ENCODE measurements around the gene TUBB4A.

DNA sequence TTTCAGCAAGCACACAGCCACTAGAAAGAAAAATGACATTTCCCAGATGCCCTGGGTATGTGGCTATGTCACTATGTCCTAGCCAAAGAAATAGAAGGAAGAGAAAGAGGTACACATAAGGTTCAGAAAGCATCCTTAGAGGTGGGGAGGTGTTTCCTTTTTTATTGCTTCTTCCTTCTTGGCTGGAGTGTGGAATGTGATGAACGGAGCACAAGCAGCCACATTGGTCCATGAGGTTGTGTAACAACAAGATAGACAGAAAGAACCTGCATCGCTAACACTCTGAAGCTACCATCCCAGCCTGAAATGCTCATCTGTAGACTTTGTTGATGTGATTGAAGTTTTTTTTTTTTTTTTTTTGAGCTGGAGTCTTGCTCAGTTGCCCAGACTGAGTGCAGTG, 49.2 kb downstream of the TUBB4A start:
- TF ChIP-seq, protein P1, sequence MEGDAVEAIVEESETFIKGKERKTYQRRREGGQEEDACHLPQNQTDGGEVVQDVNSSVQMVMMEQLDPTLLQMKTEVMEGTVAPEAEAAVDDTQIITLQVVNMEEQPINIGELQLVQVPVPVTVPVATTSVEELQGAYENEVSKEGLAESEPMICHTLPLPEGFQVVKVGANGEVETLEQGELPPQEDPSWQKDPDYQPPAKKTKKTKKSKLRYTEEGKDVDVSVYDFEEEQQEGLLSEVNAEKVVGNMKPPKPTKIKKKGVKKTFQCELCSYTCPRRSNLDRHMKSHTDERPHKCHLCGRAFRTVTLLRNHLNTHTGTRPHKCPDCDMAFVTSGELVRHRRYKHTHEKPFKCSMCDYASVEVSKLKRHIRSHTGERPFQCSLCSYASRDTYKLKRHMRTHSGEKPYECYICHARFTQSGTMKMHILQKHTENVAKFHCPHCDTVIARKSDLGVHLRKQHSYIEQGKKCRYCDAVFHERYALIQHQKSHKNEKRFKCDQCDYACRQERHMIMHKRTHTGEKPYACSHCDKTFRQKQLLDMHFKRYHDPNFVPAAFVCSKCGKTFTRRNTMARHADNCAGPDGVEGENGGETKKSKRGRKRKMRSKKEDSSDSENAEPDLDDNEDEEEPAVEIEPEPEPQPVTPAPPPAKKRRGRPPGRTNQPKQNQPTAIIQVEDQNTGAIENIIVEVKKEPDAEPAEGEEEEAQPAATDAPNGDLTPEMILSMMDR (IDR thresholded peaks at IDR 0.05) = no peak
- TF ChIP-seq REST (IDR thresholded peaks at IDR 0.05; ENCODE audit: insufficient read depth in 1 of 2, low read depth in 2 of 2, low read length in 1 of 2) (no peak), SIN3A (IDR thresholded peaks at IDR 0.05; ENCODE audit: borderline replicate concordance, insufficient read depth, low read depth, low read length) (no peak), TCF7L2 (IDR thresholded peaks at IDR 0.05; ENCODE audit: low read depth, low read length) (no peak), POLR2AphosphoS5 (IDR thresholded peaks at IDR 0.05; ENCODE audit: low read depth, low read length) (no peak)
